OCI-LY3 (cell line): Measurements from ENCODE around the gene IDH2.
A peak's percentile ranks its signal among the peaks of the same experiment; 100 is the strongest.

ENCODE experiments used
- H2AFZ ChIP-seq: fragments of 200-600, 300-600 bp; shearing (Covaris generic); 2 replicates; pipeline ENCODE4 v1.6.0; 2014; ENCODE audit warnings: antibody characterized with exemption, low read depth, low read length
- H3K27ac ChIP-seq: fragments of 200-600, 300-600 bp; sonication (generic); 2 replicates; pipeline ENCODE4 v1.5.1; 2014; ENCODE audit warnings: mild to moderate bottlenecking, low read length, moderate library complexity, mixed read lengths
- H3K27me3 ChIP-seq: fragments of 200-600, 300-600 bp; sonication (generic); 2 replicates; pipeline ENCODE4 v1.6.1; 2014; ENCODE audit warnings: low read depth, low read length, mixed read lengths
- H3K36me3 ChIP-seq: fragments of 200-600, 300-600 bp; sonication (generic); replicated peaks from 2 replicates; pipeline ENCODE3; 2014; ENCODE audit warnings: low read depth, low read length, mixed read lengths
- H3K4me1 ChIP-seq: fragments of 300-600, 200-600 bp; sonication (generic); 2 replicates; pipeline ENCODE4 v1.6.1; 2014; ENCODE audit warnings: low read length, mixed read lengths
- H3K4me2 ChIP-seq: fragments of 200-600, 300-600 bp; sonication (generic); 2 replicates; pipeline ENCODE4 v1.6.1; 2014; ENCODE audit warnings: low read length, mixed read lengths
- H3K4me3 ChIP-seq: fragments of 300-600, 200-600 bp; sonication (generic); 2 replicates; pipeline ENCODE4 v1.5.1; 2014; ENCODE audit warnings: antibody characterized with exemption, mild to moderate bottlenecking, low read length, moderate library complexity
- H3K79me2 ChIP-seq: fragments of 300-600, 200-600 bp; shearing (Covaris generic); 2 replicates; pipeline ENCODE4 v1.6.1; 2014; ENCODE audit warnings: mild to moderate bottlenecking, low read length, mixed read lengths
- H3K9ac ChIP-seq: fragments of 300-600, 200-600 bp; shearing (Covaris generic); 2 replicates; pipeline ENCODE4 v1.6.0; 2014; ENCODE audit warnings: mild to moderate bottlenecking, low read length, moderate library complexity
- H3K9me3 ChIP-seq: fragments of 200-600, 300-600 bp; shearing (Covaris generic); 2 replicates; pipeline ENCODE4 v1.6.1; 2014; ENCODE audit warnings: low read length, mixed read lengths; ENCODE audit not compliant: insufficient read depth
- H4K20me1 ChIP-seq: fragments of 200-600, 300-600 bp; sonication (generic); 2 replicates; pipeline ENCODE4 v1.6.1; 2016; ENCODE audit warnings: low read length, mixed read lengths; ENCODE audit not compliant: insufficient read depth
- CTCF ChIP-seq: fragments of 200-600, 300-600 bp; sonication (generic); IDR thresholded peaks from 2 replicates; pipeline ENCODE4 v1.5.1; 2014; ENCODE audit warnings: antibody characterized with exemption, low read length, low read depth
- EZH2phosphoT487 ChIP-seq: fragments of 200-600 bp; shearing (Covaris generic); IDR thresholded peaks from 2 replicates; pipeline ENCODE4 v1.6.1; 2018; ENCODE audit warnings: antibody characterized with exemption, mixed run types, low read depth

Gene IDH2

GRCh38 chr15:90043530-90044010, 58.7 kb downstream of the IDH2 start:
- no peak overlapping the region for H3K4me3 ChIP-seq
- no peak overlapping the region for H2AFZ ChIP-seq
- H3K4me2 ChIP-seq = no peak overlapping the region
- peak overlapping the region; percentile 95 for H3K27ac ChIP-seq
- no peaks in the 10 kb centered on the region for H3K27me3 ChIP-seq
- H3K9me3 ChIP-seq = no peaks in the 10 kb centered on the region
- no peak overlapping the region for H3K9ac ChIP-seq
- H3K36me3 ChIP-seq = peaks cover 29% of the 10 kb centered on the region
- H3K4me1 ChIP-seq = peaks cover 94% of the 10 kb centered on the region
- no peaks in the 10 kb centered on the region for H4K20me1 ChIP-seq
- H3K79me2 ChIP-seq = peaks cover 99% of the 10 kb centered on the region
- no peak for TF ChIP-seq EZH2phosphoT487
- TF ChIP-seq CTCF = no peak

- no peak overlapping the region for H3K9ac ChIP-seq
- peaks cover 28% of the 10 kb centered on the region for H3K36me3 ChIP-seq
- peak overlapping the region; percentile 95 for H3K27ac ChIP-seq
- TF ChIP-seq EZH2phosphoT487 (no peak), CTCF (no peak)
- H3K79me2 ChIP-seq = peaks cover 99% of the 10 kb centered on the region
- no peaks in the 10 kb centered on the region for H3K9me3 ChIP-seq
- no peaks in the 10 kb centered on the region for H3K27me3 ChIP-seq
- no peak overlapping the region for H2AFZ ChIP-seq
- no peaks in the 10 kb centered on the region for H4K20me1 ChIP-seq
- peaks cover 94% of the 10 kb centered on the region for H3K4me1 ChIP-seq
- H3K4me2 ChIP-seq = no peak overlapping the region
- H3K4me3 ChIP-seq = no peak overlapping the region
Observed at GRCh38 chr15:90042766-90043529, 59.3 kb downstream of the IDH2 start.

- H3K79me2 ChIP-seq = peaks cover 99% of the 10 kb centered on the region
- peaks cover 94% of the 10 kb centered on the region for H3K4me1 ChIP-seq
- no peak overlapping the region for H3K4me3 ChIP-seq
- peaks cover 31% of the 10 kb centered on the region for H3K36me3 ChIP-seq
- TF ChIP-seq CTCF = no peak
- no peak for TF ChIP-seq EZH2phosphoT487
- H3K4me2 ChIP-seq = no peak overlapping the region
- no peaks in the 10 kb centered on the region for H3K9me3 ChIP-seq
- H3K27me3 ChIP-seq = no peaks in the 10 kb centered on the region
- H4K20me1 ChIP-seq = no peaks in the 10 kb centered on the region
- no peak overlapping the region for H3K9ac ChIP-seq
- no peak overlapping the region for H2AFZ ChIP-seq
- 0 out of 2 replicates have a peak overlapping the region, but pooled peaks have one; percentile 95 for H3K27ac ChIP-seq
Observed at GRCh38 chr15:90042356-90042755, 59.9 kb downstream of the IDH2 start.

GRCh38 chr15:90040618-90041017, 61.6 kb downstream of the IDH2 start:
- Histone ChIP-seq H3K9me3 (no peaks in the 10 kb centered on the region), H4K20me1 (no peaks in the 10 kb centered on the region), H3K27ac (peak overlapping the region; percentile 91), H3K27me3 (no peaks in the 10 kb centered on the region), H3K4me3 (no peak overlapping the region), H3K79me2 (peaks cover 98% of the 10 kb centered on the region), H3K4me2 (peak overlapping the region; percentile 26), H2AFZ (no peak overlapping the region), H3K9ac (peak overlapping the region; percentile 10), H3K4me1 (peaks cover 89% of the 10 kb centered on the region), H3K36me3 (peaks cover 43% of the 10 kb centered on the region)
- TF ChIP-seq EZH2phosphoT487 (no peak), CTCF (no peak)
